HG02798 (cell line): Measurements from ENCODE around the gene GBA3.

Source experiments
- ATAC-seq: cut with Tn5 transposase; IDR thresholded peaks from one replicate; pipeline ENCODE4 v1.9.1; 2021; ENCODE audit warnings: mild to moderate bottlenecking; ENCODE audit not compliant: unreplicated experiment, poor library complexity

GBA3 gene

GRCh38 chr4:22692736-22693135, at the start of gene GBA3:
GBA3 (plus strand) TSS chr4:22692937.
- no peak for ATAC-seq

- no peak for ATAC-seq
Measured at GRCh38 chr4:22643952-22644351, 48.8 kb upstream of the GBA3 start.

GRCh38 chr4:22645481-22646182, 47.1 kb upstream of the GBA3 start:
- ATAC-seq: no peak

- ATAC-seq: no peak
Measured at GRCh38 chr4:22648996-22649395, 43.7 kb upstream of the GBA3 start.

GRCh38 chr4:22650771-22651170, 42.0 kb upstream of the GBA3 start:
- no peak for ATAC-seq

- no peak for ATAC-seq
Measured at GRCh38 chr4:22653752-22654151, 39.0 kb upstream of the GBA3 start.

- ATAC-seq: no peak
Measured at GRCh38 chr4:22661443-22661842, 31.3 kb upstream of the GBA3 start.

- ATAC-seq: no peak
Measured at GRCh38 chr4:22667332-22667940, 25.3 kb upstream of the GBA3 start.

GRCh38 chr4:22668301-22668700, 24.4 kb upstream of the GBA3 start:
- ATAC-seq: no peak

GRCh38 chr4:22668702-22669101, 24.0 kb upstream of the GBA3 start:
- ATAC-seq: no peak

- no peak for ATAC-seq
Measured at GRCh38 chr4:22670956-22671355, 21.8 kb upstream of the GBA3 start.

- no peak for ATAC-seq
Measured at GRCh38 chr4:22672519-22672918, 20.2 kb upstream of the GBA3 start.

GRCh38 chr4:22672944-22673343, 19.8 kb upstream of the GBA3 start:
- ATAC-seq: no peak

- ATAC-seq: no peak
Measured at GRCh38 chr4:22674700-22675099, 18.0 kb upstream of the GBA3 start.

- no peak for ATAC-seq
Measured at GRCh38 chr4:22676063-22676462, 16.7 kb upstream of the GBA3 start.

GRCh38 chr4:22677780-22678179, 15.0 kb upstream of the GBA3 start:
- no peak for ATAC-seq

GRCh38 chr4:22678940-22679854, 13.5 kb upstream of the GBA3 start:
- ATAC-seq: no peak

GRCh38 chr4:22680065-22680642, 12.6 kb upstream of the GBA3 start:
- ATAC-seq: no peak

GRCh38 chr4:22683726-22684125, 9.0 kb upstream of the GBA3 start:
- no peak for ATAC-seq

- no peak for ATAC-seq
Measured at GRCh38 chr4:22686141-22686540, 6.6 kb upstream of the GBA3 start.

- no peak for ATAC-seq
Measured at GRCh38 chr4:22688236-22688635, 4.5 kb upstream of the GBA3 start.
